Omental fat pad (tissue), 4 donors: ENCODE results near the gene S100A1. TPM values are rescaled to one million over a fixed set of nuclear protein-coding genes. Genes with fewer than 3 reads are reported as not detected.
"Not testable (repeated sequence)": the region's sequence is repeated elsewhere in the genome, so short reads cannot be mapped to it uniquely, and the experiment has no call there.

Source experiments
- ATAC-seq: fragments of 150-250 bp; one replicate; pipeline ENCODE4 v1.9.1; 2016; ENCODE audit warnings: mild to moderate bottlenecking, moderate library complexity; ENCODE audit not compliant: low FRiP score
- DNase-seq: peaks from one replicate; pipeline ENCODE4 v3.0.0-alpha.2; 2019; ENCODE audit warnings: low spot score
- total RNA-seq, 4 donors: library from RNA; depleted of rRNA; stranded (reverse); fragments of >200 nt; gene quantifications; one replicate each; pipeline ENCODE4 v1.1.0, GENCODE V29; 2016
- TF ChIP-seq, protein P1 (sequence below), 3 donors: fragments of 450-650 bp; IDR thresholded peaks; one replicate each; pipeline ENCODE4 v1.5.1; 2016 to 2017; ENCODE audit warnings: antibody characterized with exemption in 3 of 3, mild to moderate bottlenecking in 3 of 3, moderate library complexity in 2 of 3

S100A1 gene
- total RNA-seq: 10 to 100 TPM in 3 of 4 donors, 1 to 10 TPM in 1; 6.0 to 36.5 (median 23.7) TPM

DNA sequence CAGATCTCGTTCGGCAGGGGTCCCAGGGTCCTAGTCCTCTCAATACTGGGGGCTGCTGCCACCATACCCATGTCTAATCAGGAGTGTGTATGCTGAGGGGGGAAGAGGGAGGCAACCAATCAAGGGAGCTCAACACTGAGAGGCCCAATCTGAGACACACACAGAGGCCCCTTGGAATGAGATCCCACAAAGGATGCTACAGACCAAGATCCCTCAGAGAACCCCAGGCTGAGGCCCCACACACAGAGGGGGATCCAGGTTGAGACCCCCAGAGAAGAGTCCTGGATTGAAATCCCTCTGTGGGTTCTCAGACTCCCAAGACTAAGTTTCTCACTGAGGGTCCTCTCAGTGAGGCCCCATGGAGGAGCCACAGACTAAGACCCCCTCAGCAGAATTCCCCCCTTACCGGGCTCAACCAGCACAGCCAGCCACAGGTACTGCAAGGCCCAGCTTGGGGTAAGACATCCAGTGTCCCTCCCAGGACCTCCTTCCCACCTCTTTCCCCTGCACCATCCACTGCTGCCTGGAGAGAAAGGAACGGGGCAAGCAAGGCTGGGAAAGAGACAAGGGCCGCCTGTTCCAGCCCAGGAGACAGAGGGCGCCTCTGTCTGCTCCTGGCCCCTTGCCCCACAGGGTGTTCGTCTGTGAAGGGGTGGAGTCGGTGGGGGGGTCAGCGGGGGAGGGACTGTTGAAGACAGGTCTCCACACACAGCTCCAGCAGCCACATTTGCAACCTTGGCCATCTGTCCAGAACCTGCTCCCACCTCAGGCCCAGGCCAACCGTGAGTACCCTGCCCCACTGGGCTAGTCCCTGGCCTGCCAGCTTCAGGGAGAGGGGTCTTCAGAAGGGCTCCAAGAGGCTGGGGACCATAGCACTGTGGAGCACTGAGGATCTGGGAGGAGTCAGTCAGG, at the start of gene S100A1:
Gene S100A1, plus strand, starts transcription at position 720 of the 912 bp plus-strand sequence. CDS start 2,088 bp downstream, outside the sequence.
- no peak for ATAC-seq
- TF ChIP-seq, protein P1, sequence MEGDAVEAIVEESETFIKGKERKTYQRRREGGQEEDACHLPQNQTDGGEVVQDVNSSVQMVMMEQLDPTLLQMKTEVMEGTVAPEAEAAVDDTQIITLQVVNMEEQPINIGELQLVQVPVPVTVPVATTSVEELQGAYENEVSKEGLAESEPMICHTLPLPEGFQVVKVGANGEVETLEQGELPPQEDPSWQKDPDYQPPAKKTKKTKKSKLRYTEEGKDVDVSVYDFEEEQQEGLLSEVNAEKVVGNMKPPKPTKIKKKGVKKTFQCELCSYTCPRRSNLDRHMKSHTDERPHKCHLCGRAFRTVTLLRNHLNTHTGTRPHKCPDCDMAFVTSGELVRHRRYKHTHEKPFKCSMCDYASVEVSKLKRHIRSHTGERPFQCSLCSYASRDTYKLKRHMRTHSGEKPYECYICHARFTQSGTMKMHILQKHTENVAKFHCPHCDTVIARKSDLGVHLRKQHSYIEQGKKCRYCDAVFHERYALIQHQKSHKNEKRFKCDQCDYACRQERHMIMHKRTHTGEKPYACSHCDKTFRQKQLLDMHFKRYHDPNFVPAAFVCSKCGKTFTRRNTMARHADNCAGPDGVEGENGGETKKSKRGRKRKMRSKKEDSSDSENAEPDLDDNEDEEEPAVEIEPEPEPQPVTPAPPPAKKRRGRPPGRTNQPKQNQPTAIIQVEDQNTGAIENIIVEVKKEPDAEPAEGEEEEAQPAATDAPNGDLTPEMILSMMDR (IDR thresholded peaks at IDR 0.05): no peak
- DNase-seq: no peak

DNA sequence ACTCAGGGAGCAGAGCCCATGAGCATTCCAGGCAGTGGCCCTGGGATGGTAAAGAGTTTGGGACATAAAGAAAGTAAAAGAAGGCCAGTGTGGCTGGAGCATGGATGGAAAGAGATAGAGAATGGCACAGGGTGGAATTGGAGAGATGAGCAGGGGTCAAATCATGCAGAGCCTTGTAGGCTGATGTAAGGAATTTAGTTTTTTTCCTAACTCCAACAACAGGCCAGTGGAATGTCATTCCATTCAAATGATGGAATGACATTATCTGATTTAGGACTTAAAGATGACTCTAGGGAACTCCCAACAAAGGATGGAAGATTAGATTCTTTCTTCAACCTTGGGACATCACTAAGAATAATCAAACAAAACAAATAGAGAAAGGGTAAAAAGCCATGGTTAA, 49.7 kb upstream of the S100A1 start:
- TF ChIP-seq, protein P1 (IDR thresholded peaks at IDR 0.05): no peak
- ATAC-seq: no peak
- DNase-seq: no peak

DNA sequence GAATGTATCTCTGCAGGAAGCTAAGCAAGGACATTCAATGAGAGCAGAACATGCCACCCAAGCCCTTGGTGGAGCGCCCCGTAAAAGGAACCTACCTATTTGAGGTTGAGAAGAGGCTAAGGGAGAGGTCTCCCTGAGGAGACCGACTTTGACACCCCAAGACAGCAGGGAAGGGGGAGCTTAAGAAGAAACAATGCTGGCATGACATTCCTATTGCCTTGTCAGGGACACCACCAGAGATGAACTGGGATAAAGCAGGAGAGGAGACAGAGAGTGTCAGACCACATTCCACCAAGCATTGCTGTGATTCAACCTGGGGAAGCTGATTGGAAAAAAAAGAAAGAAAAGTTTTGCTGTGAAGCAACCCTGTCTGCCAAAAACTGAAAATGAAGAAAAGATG, 49.3 kb upstream of the S100A1 start:
- no peak for DNase-seq
- ATAC-seq: no peak
- TF ChIP-seq, protein P1 (IDR thresholded peaks at IDR 0.05): no peak

- not testable (repeated sequence) for ATAC-seq, DNase-seq
These were observed 45.4 kb upstream of the S100A1 start for GRCh38 chr1:153582836-153583235.

GRCh38 chr1:153583514-153583913, 44.7 kb upstream of the S100A1 start:
- DNase-seq, ATAC-seq: not testable (repeated sequence)

DNA sequence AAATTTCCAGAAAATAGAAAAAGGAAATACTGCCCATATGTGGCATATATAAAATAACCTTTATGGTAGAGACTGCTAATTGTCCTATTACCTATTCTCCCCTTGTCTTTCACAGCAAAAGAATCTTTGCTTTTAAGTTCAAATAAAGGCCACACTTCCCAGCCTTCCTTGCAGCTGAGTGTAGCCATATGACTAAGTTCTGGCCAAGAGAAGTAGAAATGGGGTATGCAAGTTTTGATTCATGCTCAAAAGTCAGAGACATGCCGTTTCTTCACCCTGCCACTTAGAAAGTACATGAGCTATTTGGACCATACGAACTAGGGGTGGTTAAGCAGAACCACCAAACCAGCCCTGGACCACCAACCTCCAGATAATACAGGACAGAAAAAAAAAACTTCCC, 44.3 kb upstream of the S100A1 start:
- no peak for ATAC-seq
- TF ChIP-seq, protein P1 (IDR thresholded peaks at IDR 0.05): no peak
- DNase-seq: no peak

DNA sequence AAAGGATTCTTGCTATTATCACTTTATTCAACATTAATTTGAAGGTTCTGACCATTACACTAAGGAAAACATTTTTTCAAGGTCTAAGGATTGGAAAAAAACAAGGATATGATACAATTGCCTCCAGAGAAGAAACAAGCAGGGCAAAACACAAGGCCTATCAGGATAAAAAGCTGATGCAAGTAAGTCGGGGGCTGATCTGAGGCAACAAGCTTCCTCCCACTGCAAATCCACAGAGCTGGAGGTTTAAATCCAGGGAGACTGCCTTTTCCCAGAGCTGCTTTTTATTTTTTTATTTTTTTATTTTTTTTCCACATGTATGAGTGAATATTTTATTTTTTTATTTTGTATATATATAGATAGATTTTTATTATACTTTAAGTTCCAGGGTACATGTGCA, 43.2 kb upstream of the S100A1 start:
- TF ChIP-seq, protein P1 (IDR thresholded peaks at IDR 0.05): no peak
- ATAC-seq (no peak), DNase-seq (no peak)

DNA sequence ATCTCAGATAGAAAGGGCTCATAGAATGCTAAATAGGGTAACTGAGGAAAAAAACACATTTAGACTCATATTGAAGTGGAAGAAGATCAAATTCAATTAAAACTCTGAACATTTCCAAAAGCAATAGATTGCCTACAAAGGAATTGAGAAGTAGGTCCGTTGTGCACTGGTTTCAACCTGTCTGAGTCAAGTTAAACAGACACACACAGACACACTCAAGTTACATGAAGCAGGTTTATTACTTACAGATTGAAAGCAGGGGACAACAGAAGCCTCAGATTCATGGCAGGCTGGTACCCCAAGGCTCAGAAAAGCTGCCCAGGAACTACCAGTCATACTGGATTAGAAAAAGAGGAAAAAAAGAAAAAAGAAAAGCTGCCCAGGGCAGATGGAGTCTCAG, 41.9 kb upstream of the S100A1 start:
- TF ChIP-seq, protein P1 (IDR thresholded peaks at IDR 0.05): no peak
- DNase-seq (no peak), ATAC-seq (no peak)
